Measurements from ENCODE around the gene ADAMTS16. TPM values are rescaled to one million over a fixed set of nuclear protein-coding genes. Genes with fewer than 3 reads are reported as not detected.

ADAMTS16 gene
- polyA plus RNA-seq, 3 donors = not detected

- Mint-ChIP-seq H3K4me1 (no peaks in the 10 kb centered on the region), H3K27ac (no peak overlapping the region), H3K9me3 (peaks cover 0 to 4% (median 0%) of the 10 kb centered on the region in 7 donors), H3K4me3 (no peak overlapping the region), H3K36me3 (no peaks in the 10 kb centered on the region), H3K27me3 (ENCODE audit: low read depth in 3 of 3) (peaks cover 0 to 1% (median 0%) of the 10 kb centered on the region in 3 donors)
- H3K9me3 ChIP-seq (replicated peaks in 1 of 2; ENCODE audit: control insufficient read depth in 1 of 2, insufficient read depth in 1 of 2, low read length in 2 of 2) = no peaks in the 10 kb centered on the region
- no peak overlapping the region for H3K9ac ChIP-seq (ENCODE audit: insufficient read depth, low read length, poor library complexity, severe bottlenecking)
- TF ChIP-seq, protein P1, sequence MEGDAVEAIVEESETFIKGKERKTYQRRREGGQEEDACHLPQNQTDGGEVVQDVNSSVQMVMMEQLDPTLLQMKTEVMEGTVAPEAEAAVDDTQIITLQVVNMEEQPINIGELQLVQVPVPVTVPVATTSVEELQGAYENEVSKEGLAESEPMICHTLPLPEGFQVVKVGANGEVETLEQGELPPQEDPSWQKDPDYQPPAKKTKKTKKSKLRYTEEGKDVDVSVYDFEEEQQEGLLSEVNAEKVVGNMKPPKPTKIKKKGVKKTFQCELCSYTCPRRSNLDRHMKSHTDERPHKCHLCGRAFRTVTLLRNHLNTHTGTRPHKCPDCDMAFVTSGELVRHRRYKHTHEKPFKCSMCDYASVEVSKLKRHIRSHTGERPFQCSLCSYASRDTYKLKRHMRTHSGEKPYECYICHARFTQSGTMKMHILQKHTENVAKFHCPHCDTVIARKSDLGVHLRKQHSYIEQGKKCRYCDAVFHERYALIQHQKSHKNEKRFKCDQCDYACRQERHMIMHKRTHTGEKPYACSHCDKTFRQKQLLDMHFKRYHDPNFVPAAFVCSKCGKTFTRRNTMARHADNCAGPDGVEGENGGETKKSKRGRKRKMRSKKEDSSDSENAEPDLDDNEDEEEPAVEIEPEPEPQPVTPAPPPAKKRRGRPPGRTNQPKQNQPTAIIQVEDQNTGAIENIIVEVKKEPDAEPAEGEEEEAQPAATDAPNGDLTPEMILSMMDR (IDR thresholded peaks at IDR 0.05) = no peak
- H3K36me3 ChIP-seq (replicated peaks in 1 of 2; ENCODE audit: control insufficient read depth in 1 of 2, insufficient read depth in 2 of 2, low read length in 2 of 2) = no peaks in the 10 kb centered on the region
- no peaks in the 10 kb centered on the region for H4K20me1 ChIP-seq (ENCODE audit: insufficient read depth, low read length)
- no peak overlapping the region for H3K4me2 ChIP-seq (replicated peaks; ENCODE audit: extremely low read depth, low read length, poor library complexity, severe bottlenecking)
- DNase-seq = no peak
- no peak overlapping the region for H3K4me3 ChIP-seq (replicated peaks in 1 of 3; ENCODE audit: low read depth in 2 of 3, low read length in 3 of 3)
- no peak overlapping the region for H2AFZ ChIP-seq (ENCODE audit: insufficient read depth, low read depth, low read length, poor library complexity, severe bottlenecking)
- intact Hi-C loops (cut with micrococcal nuclease) = no loop called here
- H3K27me3 ChIP-seq (ENCODE audit: control insufficient read depth in 2 of 2, insufficient read depth in 2 of 2, low read length in 2 of 2) = no peaks in the 10 kb centered on the region
- no peaks in the 10 kb centered on the region for H3K79me2 ChIP-seq (ENCODE audit: insufficient read depth, low read length)
- WGBS (ENCODE audit: insufficient coverage) = 90% methylated on average over 8 of the region's 9 CpGs
- no peaks in the 10 kb centered on the region for H3K4me1 ChIP-seq (ENCODE audit: control insufficient read depth in 1 of 2, insufficient read depth in 2 of 2, low read length in 2 of 2)
- no peak overlapping the region for H3K27ac ChIP-seq (ENCODE audit: low read depth in 1 of 2, low read length in 2 of 2)
Observed at GRCh38 chr5:5165541-5166002, 25.4 kb downstream of the ADAMTS16 start.

DNA sequence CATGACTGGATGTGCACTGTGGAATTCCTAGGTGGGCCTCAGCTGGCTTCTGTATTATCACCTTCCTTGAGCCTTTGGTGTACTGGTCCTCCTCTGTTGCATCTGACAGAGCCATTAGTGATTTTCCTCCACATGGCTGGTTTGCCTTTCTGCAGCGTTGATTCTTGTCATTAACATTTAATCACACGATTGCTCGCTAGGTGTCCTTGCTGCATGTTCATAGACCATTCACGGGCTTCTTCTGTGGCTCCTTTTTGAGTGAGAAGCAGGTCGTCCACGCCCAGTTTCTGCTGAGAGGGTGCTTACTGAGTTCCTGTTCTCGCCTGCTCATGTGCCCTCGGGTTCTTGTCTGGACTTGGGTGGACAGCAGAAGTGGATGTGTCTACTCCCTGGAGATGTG is 29.3 kb downstream of the ADAMTS16 start:
- Histone ChIP-seq H3K27me3 (ENCODE audit: control insufficient read depth in 2 of 2, insufficient read depth in 2 of 2, low read length in 2 of 2) (no peaks in the 10 kb centered on the region), H3K79me2 (ENCODE audit: insufficient read depth, low read length) (no peaks in the 10 kb centered on the region), H3K27ac (ENCODE audit: low read depth in 1 of 2, low read length in 2 of 2) (no peak overlapping the region), H3K9me3 (replicated peaks in 1 of 2; ENCODE audit: control insufficient read depth in 1 of 2, insufficient read depth in 1 of 2, low read length in 2 of 2) (no peaks in the 10 kb centered on the region), H3K4me3 (replicated peaks in 1 of 3; ENCODE audit: low read depth in 2 of 3, low read length in 3 of 3) (no peak overlapping the region), H3K4me2 (replicated peaks; ENCODE audit: extremely low read depth, low read length, poor library complexity, severe bottlenecking) (no peak overlapping the region), H2AFZ (ENCODE audit: insufficient read depth, low read depth, low read length, poor library complexity, severe bottlenecking) (no peak overlapping the region), H3K36me3 (replicated peaks in 1 of 2; ENCODE audit: control insufficient read depth in 1 of 2, insufficient read depth in 2 of 2, low read length in 2 of 2) (no peaks in the 10 kb centered on the region), H3K4me1 (ENCODE audit: control insufficient read depth in 1 of 2, insufficient read depth in 2 of 2, low read length in 2 of 2) (no peaks in the 10 kb centered on the region), H3K9ac (ENCODE audit: insufficient read depth, low read length, poor library complexity, severe bottlenecking) (no peak overlapping the region), H4K20me1 (ENCODE audit: insufficient read depth, low read length) (no peaks in the 10 kb centered on the region)
- no peak for DNase-seq
- H3K36me3 Mint-ChIP-seq = no peaks in the 10 kb centered on the region
- no peak overlapping the region for H3K27ac Mint-ChIP-seq
- intact Hi-C loops (cut with micrococcal nuclease) = no loop called here
- H3K27me3 Mint-ChIP-seq (ENCODE audit: low read depth in 3 of 3) = peaks cover 1 to 3% (median 1%) of the 10 kb centered on the region in 3 donors
- 86% methylated on average over 4 of the region's 8 CpGs for WGBS (ENCODE audit: insufficient coverage)
- H3K4me3 Mint-ChIP-seq = no peak overlapping the region
- TF ChIP-seq, protein P1 (IDR thresholded peaks at IDR 0.05) = no peak
- no peaks in the 10 kb centered on the region for H3K4me1 Mint-ChIP-seq
- peaks cover 0 to 5% (median 2%) of the 10 kb centered on the region in 7 donors for H3K9me3 Mint-ChIP-seq
